Neural progenitor cell (in vitro differentiated cells): ENCODE results near the gene FABP7. TPM values are rescaled to one million over a fixed set of nuclear protein-coding genes. Genes with fewer than 3 reads are reported as not detected.
"Not testable (repeated sequence)": the region's sequence is repeated elsewhere in the genome, so short reads cannot be mapped to it uniquely, and the experiment has no call there.

ENCODE experiments used
- DNase-seq: peaks from one replicate; pipeline ENCODE4 v3.0.0-alpha.2; 2016; ENCODE audit warnings: low spot score
- H2AFZ ChIP-seq: fragments of 200-600 bp; sonication (generic); replicated peaks from 2 replicates; pipeline ENCODE4 v1.6.1; 2016; ENCODE audit warnings: antibody characterized with exemption
- H3F3A ChIP-seq: fragments of 200-600 bp; sonication (generic); 2 replicates; pipeline ENCODE4 v1.6.1; 2016; ENCODE audit warnings: antibody characterized with exemption, low read depth
- H3K27ac ChIP-seq: fragments of 200-600 bp; sonication (generic); 2 replicates; pipeline ENCODE4 v1.5.1; 2016; ENCODE audit warnings: mild to moderate bottlenecking
- H3K27me3 ChIP-seq: fragments of 200-600 bp; sonication (generic); 2 replicates; pipeline ENCODE4 v1.6.1; 2016; ENCODE audit warnings: mild to moderate bottlenecking, moderate library complexity
- H3K36me3 ChIP-seq: fragments of 200-600 bp; sonication (generic); 2 replicates; pipeline ENCODE4 v1.5.1; 2016
- H3K4me1 ChIP-seq: fragments of 200-600 bp; sonication (generic); 2 replicates; pipeline ENCODE4 v1.6.1; 2016; ENCODE audit warnings: mixed run types
- H3K4me2 ChIP-seq: fragments of 200-600 bp; sonication (generic); 2 replicates; pipeline ENCODE4 v1.6.1; 2016
- H3K4me3 ChIP-seq: fragments of 200-600 bp; sonication (generic); 2 replicates; pipeline ENCODE4 v1.5.1; 2016
- H3K79me2 ChIP-seq: fragments of 200-600 bp; sonication (generic); 2 replicates; pipeline ENCODE4 v1.6.1; 2016; ENCODE audit warnings: low read depth
- H3K9ac ChIP-seq: fragments of 200-600 bp; sonication (generic); 2 replicates; pipeline ENCODE4 v1.6.1; 2016
- H3K9me3 ChIP-seq: fragments of 200-600 bp; sonication (generic); 2 replicates; pipeline ENCODE4 v1.5.1; 2016; ENCODE audit warnings: low read depth
- H4K20me1 ChIP-seq: fragments of 200-600 bp; sonication (generic); 2 replicates; pipeline ENCODE4 v1.6.1; 2016; ENCODE audit warnings: low read depth
- H3K27ac Mint-ChIP-seq: 3 replicates; pipeline ENCODE4 v1.8.0; 2021; ENCODE audit warnings: mixed read lengths
- H3K27me3 Mint-ChIP-seq: 2 replicates; pipeline ENCODE4 v1.8.0; 2022; ENCODE audit warnings: low read depth, mild to moderate bottlenecking, inconsistent platforms, moderate library complexity, mixed read lengths; ENCODE audit not compliant: insufficient read depth
- H3K36me3 Mint-ChIP-seq: 3 replicates; pipeline ENCODE4 v1.8.0; 2021; ENCODE audit warnings: mixed read lengths
- H3K4me1 Mint-ChIP-seq: 3 replicates; pipeline ENCODE4 v1.8.0; 2021; ENCODE audit warnings: mixed read lengths
- H3K4me3 Mint-ChIP-seq: 3 replicates; pipeline ENCODE4 v1.8.0; 2021; ENCODE audit warnings: mild to moderate bottlenecking, moderate library complexity, mixed read lengths
- H3K9me3 Mint-ChIP-seq: 3 replicates; pipeline ENCODE4 v1.8.0; 2020; ENCODE audit warnings: mixed read lengths
- EZH2 ChIP-seq: fragments of 200-600 bp; sonication (generic); IDR thresholded peaks from 2 replicates; pipeline ENCODE4 v1.6.1; 2017; ENCODE audit warnings: antibody characterized with exemption, mild to moderate bottlenecking, moderate library complexity
- EZH2phosphoT487 ChIP-seq: fragments of 200-600 bp; sonication (generic); IDR thresholded peaks from 2 replicates; pipeline ENCODE4 v1.6.1; 2017; ENCODE audit warnings: antibody characterized with exemption
- total RNA-seq: library from RNA; depleted of rRNA; stranded (reverse); fragments of >200 nt; gene quantifications from 2 replicates; pipeline ENCODE4 v1.2.3, GENCODE V29; 2015; ENCODE audit warnings: low replicate concordance
- TF ChIP-seq, protein P1 (sequence below): fragments of 200-600 bp; sonication (generic); IDR thresholded peaks from 2 replicates; pipeline ENCODE4 v1.5.1; 2017; ENCODE audit warnings: antibody characterized with exemption, mild to moderate bottlenecking

Gene FABP7
- total RNA-seq, 1 donor from 2014 or later: 58.2 TPM

DNA sequence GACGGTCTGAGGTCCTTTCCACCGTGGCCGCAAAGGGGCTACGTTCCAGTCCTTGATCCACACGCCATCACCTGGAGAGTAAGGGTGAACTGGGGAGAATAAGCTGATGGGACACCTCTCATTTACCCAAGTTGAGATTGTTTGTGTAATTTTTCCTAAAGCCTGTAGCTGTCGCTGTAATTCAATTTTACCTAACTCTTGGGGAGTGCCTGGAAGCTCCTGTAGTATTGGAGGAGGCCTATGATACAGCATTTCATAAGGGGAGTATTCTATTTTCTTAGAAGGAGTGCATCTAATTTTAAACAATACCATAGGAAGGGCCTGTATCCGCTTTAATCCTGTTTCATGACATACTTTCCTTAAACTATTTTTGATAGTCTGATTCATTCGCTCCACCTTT is 35.3 kb upstream of the FABP7 start:
- H3K36me3 Mint-ChIP-seq, H3K4me3 Mint-ChIP-seq, H2AFZ ChIP-seq, H3K4me1 ChIP-seq, H3K79me2 ChIP-seq, H3K4me2 ChIP-seq, H3K36me3 ChIP-seq, H3K27ac ChIP-seq, H3K4me3 ChIP-seq, H3K27ac Mint-ChIP-seq, DNase-seq, H3K27me3 ChIP-seq, H3K9me3 ChIP-seq, H4K20me1 ChIP-seq, H3F3A ChIP-seq, H3K27me3 Mint-ChIP-seq, H3K4me1 Mint-ChIP-seq, H3K9ac ChIP-seq: not testable (repeated sequence)
- TF ChIP-seq, protein P1, sequence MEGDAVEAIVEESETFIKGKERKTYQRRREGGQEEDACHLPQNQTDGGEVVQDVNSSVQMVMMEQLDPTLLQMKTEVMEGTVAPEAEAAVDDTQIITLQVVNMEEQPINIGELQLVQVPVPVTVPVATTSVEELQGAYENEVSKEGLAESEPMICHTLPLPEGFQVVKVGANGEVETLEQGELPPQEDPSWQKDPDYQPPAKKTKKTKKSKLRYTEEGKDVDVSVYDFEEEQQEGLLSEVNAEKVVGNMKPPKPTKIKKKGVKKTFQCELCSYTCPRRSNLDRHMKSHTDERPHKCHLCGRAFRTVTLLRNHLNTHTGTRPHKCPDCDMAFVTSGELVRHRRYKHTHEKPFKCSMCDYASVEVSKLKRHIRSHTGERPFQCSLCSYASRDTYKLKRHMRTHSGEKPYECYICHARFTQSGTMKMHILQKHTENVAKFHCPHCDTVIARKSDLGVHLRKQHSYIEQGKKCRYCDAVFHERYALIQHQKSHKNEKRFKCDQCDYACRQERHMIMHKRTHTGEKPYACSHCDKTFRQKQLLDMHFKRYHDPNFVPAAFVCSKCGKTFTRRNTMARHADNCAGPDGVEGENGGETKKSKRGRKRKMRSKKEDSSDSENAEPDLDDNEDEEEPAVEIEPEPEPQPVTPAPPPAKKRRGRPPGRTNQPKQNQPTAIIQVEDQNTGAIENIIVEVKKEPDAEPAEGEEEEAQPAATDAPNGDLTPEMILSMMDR: peak; percentile 46
- H3K9me3 Mint-ChIP-seq: peaks cover 20% of the 10 kb centered on the region

- not testable (repeated sequence) for H3K36me3 Mint-ChIP-seq, H3K27me3 Mint-ChIP-seq, H3K9ac ChIP-seq, H3K4me1 Mint-ChIP-seq, H3K9me3 ChIP-seq, H3F3A ChIP-seq, H3K79me2 ChIP-seq, H3K4me3 Mint-ChIP-seq, H2AFZ ChIP-seq, H4K20me1 ChIP-seq, H3K27me3 ChIP-seq, H3K36me3 ChIP-seq, H3K4me1 ChIP-seq, DNase-seq, H3K4me3 ChIP-seq, H3K4me2 ChIP-seq, H3K27ac ChIP-seq
- Mint-ChIP-seq H3K9me3 (peaks cover 23% of the 10 kb centered on the region), H3K27ac (peak overlapping the region; percentile 42)
Measured at GRCh38 chr6:122744856-122745255, 34.7 kb upstream of the FABP7 start.

GRCh38 chr6:122746688-122747087 is 32.8 kb upstream of the FABP7 start:
- no peak for DNase-seq
- TF ChIP-seq, protein P1: no peak
- TF ChIP-seq EZH2phosphoT487 (no peak), EZH2 (no peak)
- Histone ChIP-seq H3K27me3 (no peaks in the 10 kb centered on the region), H3K9me3 (no peaks in the 10 kb centered on the region), H3K36me3 (no peaks in the 10 kb centered on the region), H4K20me1 (no peaks in the 10 kb centered on the region), H3K4me2 (no peak overlapping the region), H2AFZ (no peak overlapping the region), H3K4me3 (no peak overlapping the region), H3K9ac (no peak overlapping the region), H3K27ac (no peak overlapping the region), H3K4me1 (peaks cover under 1% of the 10 kb centered on the region), H3K79me2 (no peaks in the 10 kb centered on the region), H3F3A (peaks cover 3% of the 10 kb centered on the region)
- Mint-ChIP-seq H3K36me3 (peaks cover 4% of the 10 kb centered on the region), H3K4me3 (no peak overlapping the region), H3K9me3 (peaks cover 18% of the 10 kb centered on the region), H3K27ac (no peak overlapping the region), H3K27me3 (no peaks in the 10 kb centered on the region), H3K4me1 (peaks cover 4% of the 10 kb centered on the region)

DNA sequence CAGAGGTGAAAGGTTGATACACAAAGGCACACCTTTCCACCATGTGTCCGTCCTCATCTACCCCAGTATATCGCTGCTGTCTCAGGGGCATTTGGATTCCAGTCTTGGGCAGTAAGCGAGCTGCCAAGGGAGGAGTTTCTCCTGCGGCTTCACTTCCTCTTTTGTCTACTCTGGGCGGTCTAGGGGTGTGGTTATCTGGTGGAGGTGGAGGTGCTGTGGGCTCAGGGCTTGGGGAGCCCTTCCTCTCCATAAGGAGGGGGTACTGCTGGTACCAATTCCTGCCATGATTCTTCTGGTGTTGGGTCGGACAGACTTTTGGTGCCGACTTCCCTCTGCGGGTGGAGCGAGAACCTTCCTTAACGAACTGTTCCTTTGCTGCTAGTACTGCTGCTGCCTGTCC is 31.9 kb upstream of the FABP7 start:
- Histone ChIP-seq H3K27me3 (no peaks in the 10 kb centered on the region), H3K4me1 (peaks cover 9% of the 10 kb centered on the region), H3K9me3 (no peaks in the 10 kb centered on the region), H3K4me3 (no peak overlapping the region), H2AFZ (no peak overlapping the region), H3K36me3 (no peaks in the 10 kb centered on the region), H3K9ac (no peak overlapping the region), H3K79me2 (no peaks in the 10 kb centered on the region), H3K27ac (no peak overlapping the region), H3F3A (peaks cover 3% of the 10 kb centered on the region), H4K20me1 (no peaks in the 10 kb centered on the region), H3K4me2 (no peak overlapping the region)
- Mint-ChIP-seq H3K27ac (no peak overlapping the region), H3K4me3 (no peak overlapping the region), H3K4me1 (peaks cover 8% of the 10 kb centered on the region), H3K36me3 (peaks cover 4% of the 10 kb centered on the region), H3K9me3 (peaks cover 18% of the 10 kb centered on the region), H3K27me3 (no peaks in the 10 kb centered on the region)
- DNase-seq: no peak
- TF ChIP-seq, protein P1: no peak
- TF ChIP-seq EZH2phosphoT487: no peak
- no peak for TF ChIP-seq EZH2

DNA sequence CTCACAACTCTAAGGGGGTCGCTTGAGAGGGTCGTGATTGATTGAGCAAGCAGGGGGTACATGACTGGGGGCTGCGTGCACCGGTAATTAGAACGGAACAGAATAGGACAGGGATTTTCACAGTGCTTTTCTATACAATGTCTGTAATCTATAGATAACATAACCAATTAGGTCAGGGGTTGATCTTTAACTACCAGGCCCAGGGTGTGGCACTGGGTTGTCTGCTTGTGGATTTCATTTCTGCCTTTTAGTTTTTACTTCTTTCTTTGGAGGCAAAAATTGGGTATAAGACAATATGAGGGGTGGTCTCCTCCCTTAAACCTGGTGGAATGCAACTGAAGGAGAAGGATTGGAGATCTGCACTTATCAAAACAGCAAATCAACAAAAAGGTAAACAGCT is 30.6 kb upstream of the FABP7 start:
- not testable (repeated sequence) for H3K27ac ChIP-seq, H3K79me2 ChIP-seq, H3K9me3 ChIP-seq, H3K36me3 ChIP-seq, H3K36me3 Mint-ChIP-seq, H3K27me3 ChIP-seq, H2AFZ ChIP-seq, H3F3A ChIP-seq, H3K27me3 Mint-ChIP-seq, H4K20me1 ChIP-seq, H3K4me3 ChIP-seq, H3K4me3 Mint-ChIP-seq, DNase-seq, H3K27ac Mint-ChIP-seq, H3K4me2 ChIP-seq, H3K9ac ChIP-seq
- H3K4me1 Mint-ChIP-seq: peaks cover 17% of the 10 kb centered on the region
- peaks cover 21% of the 10 kb centered on the region for H3K4me1 ChIP-seq
- peaks cover 18% of the 10 kb centered on the region for H3K9me3 Mint-ChIP-seq
